ENCODE results near the gene TEX264. TPM values are rescaled to one million over a fixed set of nuclear protein-coding genes. Genes with fewer than 3 reads are reported as not detected.

The TEX264 gene
- total RNA-seq, 4 donors from 2014 or later, result 74.3 to 135 (median 122) TPM

GRCh38 chr3:51679318-51679717, 8.3 kb downstream of the TEX264 start:
- no peaks in the 10 kb centered on the region for H3K9me3 ChIP-seq
- H3K27me3 ChIP-seq, result no peaks in the 10 kb centered on the region
- no peak for TF ChIP-seq POLR2A (IDR thresholded peaks at IDR 0.05)
- no peak for TF ChIP-seq CTCF (IDR thresholded peaks at IDR 0.05)
- WGBS, 2 donors, result 88 to 96% methylated on average over 4 of the region's 4 CpGs
- DNase-seq, result no peak
- H3K36me3 ChIP-seq, result peaks cover 1% of the 10 kb centered on the region in 2 donors
- no peak overlapping the region for H3K4me3 ChIP-seq (replicated peaks in 1 of 3)
- intact Hi-C loops (cut with DNase I), result no loop called here
- peaks cover 0 to 58% of the 10 kb centered on the region in 2 donors for H3K4me1 ChIP-seq
- H3K27ac ChIP-seq, result no peak overlapping the region

GRCh38 chr3:51679777-51680176, 8.7 kb downstream of the TEX264 start:
- Histone ChIP-seq H3K27ac (no peak overlapping the region), H3K9me3 (no peaks in the 10 kb centered on the region), H3K36me3 (peaks cover 4 to 6% of the 10 kb centered on the region in 2 donors), H3K4me3 (replicated peaks in 1 of 3) (no peak overlapping the region), H3K27me3 (no peaks in the 10 kb centered on the region), H3K4me1 (peaks cover 0 to 57% of the 10 kb centered on the region in 2 donors)
- no peak for DNase-seq
- no peak for TF ChIP-seq CTCF (IDR thresholded peaks at IDR 0.05)
- intact Hi-C loops (cut with DNase I), result no loop called here
- 77 to 79% methylated on average over 7 of the region's 7 CpGs for WGBS, 2 donors

GRCh38 chr3:51680196-51680595, 9.1 kb downstream of the TEX264 start:
- TF ChIP-seq CTCF (IDR thresholded peaks at IDR 0.05), result no peak
- TF ChIP-seq POLR2A (IDR thresholded peaks at IDR 0.05), result no peak
- intact Hi-C loops (cut with DNase I), result no loop called here
- Histone ChIP-seq H3K4me3 (replicated peaks in 1 of 3) (no peak overlapping the region), H3K4me1 (peaks cover 0 to 53% of the 10 kb centered on the region in 2 donors), H3K9me3 (no peaks in the 10 kb centered on the region), H3K27me3 (no peaks in the 10 kb centered on the region), H3K36me3 (peaks cover 8 to 9% of the 10 kb centered on the region in 2 donors), H3K27ac (peak overlapping the region in 2 of 3 donors; percentile 2 to 12)
- 84 to 85% methylated on average over 4 to 6 of the region's 6 CpGs for WGBS, 2 donors
- DNase-seq, result no peak

GRCh38 chr3:51680663-51681230, 9.7 kb downstream of the TEX264 start:
- no peak for TF ChIP-seq CTCF (IDR thresholded peaks at IDR 0.05)
- TF ChIP-seq POLR2A (IDR thresholded peaks at IDR 0.05), result no peak
- H3K27me3 ChIP-seq, result no peaks in the 10 kb centered on the region
- H3K36me3 ChIP-seq, result peaks cover 8 to 14% of the 10 kb centered on the region in 2 donors
- no peak overlapping the region for H3K4me3 ChIP-seq (replicated peaks in 1 of 3)
- intact Hi-C loops (cut with DNase I), result no loop called here
- no peak for DNase-seq
- no peaks in the 10 kb centered on the region for H3K9me3 ChIP-seq
- H3K27ac ChIP-seq, result peak overlapping the region in 1 of 3 donors; percentile 12
- peaks cover 0 to 52% of the 10 kb centered on the region in 2 donors for H3K4me1 ChIP-seq
- 83 to 100% methylated on average over 2 of the region's 2 CpGs for WGBS, 2 donors

DNA sequence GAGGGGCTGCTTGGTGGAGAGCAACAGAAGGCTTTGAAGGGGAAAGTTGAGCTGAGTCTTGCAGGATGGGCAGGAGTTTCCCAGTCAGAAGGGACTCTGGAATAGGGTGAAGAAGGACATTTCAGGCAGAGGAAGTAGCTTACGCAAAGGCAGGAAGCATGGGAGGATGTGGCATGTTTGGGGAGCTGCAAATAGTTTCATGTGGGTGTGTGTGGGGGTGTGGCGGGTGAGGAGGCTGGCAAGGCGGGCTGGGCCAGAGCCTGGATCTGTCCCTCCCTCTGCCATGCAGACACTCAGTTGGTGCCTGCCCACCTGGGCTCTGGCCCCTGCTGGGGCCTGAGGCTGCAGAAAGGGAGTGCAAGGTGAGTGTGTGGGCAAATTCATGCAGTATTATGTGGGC, 10.4 kb downstream of the TEX264 start:
- Histone ChIP-seq H3K4me3 (replicated peaks in 1 of 3) (no peak overlapping the region), H3K9me3 (no peaks in the 10 kb centered on the region), H3K27me3 (no peaks in the 10 kb centered on the region), H3K27ac (no peak overlapping the region), H3K36me3 (peaks cover 8 to 14% of the 10 kb centered on the region in 2 donors), H3K4me1 (peaks cover 0 to 52% of the 10 kb centered on the region in 2 donors)
- 80 to 94% methylated on average over 3 of the region's 3 CpGs for WGBS, 2 donors
- TF ChIP-seq POLR2A (IDR thresholded peaks at IDR 0.05) (no peak), CTCF (IDR thresholded peaks at IDR 0.05) (no peak)
- intact Hi-C loops (cut with DNase I), result no loop called here
- DNase-seq, result no peak
